ENCODE results near the gene CBR3. TPM values are rescaled to one million over a fixed set of nuclear protein-coding genes. Genes with fewer than 3 reads are reported as not detected.

CBR3 gene
- total RNA-seq, 1 experiment from 2014 or later, result not detected

GRCh38 chr21:36183144-36183795 is 48.4 kb downstream of the CBR3 start:
- no peak for DNase-seq (ENCODE audit: low spot score)

- no peak for DNase-seq (ENCODE audit: low spot score)
Measured at GRCh38 chr21:36184545-36184944, 49.7 kb downstream of the CBR3 start.

DNA sequence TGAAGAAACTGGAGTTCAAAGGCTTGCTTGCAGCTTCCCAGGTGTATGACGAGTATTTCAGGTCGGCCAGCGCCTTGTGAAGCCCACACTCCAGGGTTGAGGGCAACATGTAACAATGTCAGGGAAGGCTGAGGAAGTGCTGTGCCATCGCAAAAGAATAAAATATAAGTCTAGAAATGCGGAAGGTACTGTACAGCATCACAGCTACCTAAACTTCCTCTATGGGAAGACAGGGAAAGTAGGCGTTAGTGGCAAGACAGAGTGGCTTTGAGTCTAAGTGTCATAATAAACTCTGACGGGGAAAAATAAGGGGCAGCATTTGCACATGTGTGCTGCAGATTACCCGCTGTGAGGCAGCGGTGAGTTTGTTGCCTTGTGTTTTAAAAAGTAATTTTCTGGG is 50.6 kb downstream of the CBR3 start:
- no peak for DNase-seq (ENCODE audit: low spot score)

DNA sequence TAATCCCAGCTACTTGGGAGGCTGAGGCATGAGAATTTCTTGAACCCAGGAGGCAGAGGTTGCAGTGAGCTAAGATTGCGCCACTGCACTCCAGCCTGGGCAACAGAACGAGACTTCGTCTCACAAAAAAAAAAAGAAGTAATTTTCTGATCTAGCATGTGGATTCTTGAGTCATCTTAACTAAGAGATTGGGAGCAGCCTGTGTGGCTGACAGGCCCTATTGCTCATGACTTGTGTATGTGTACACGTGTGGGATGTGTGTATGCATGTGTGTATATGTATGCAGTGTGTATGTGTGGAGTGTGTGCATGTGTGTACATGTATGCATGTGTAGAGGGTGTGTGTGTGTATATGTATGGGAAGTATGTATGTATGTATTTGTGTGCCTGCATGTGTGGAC is 51.2 kb downstream of the CBR3 start:
- DNase-seq (ENCODE audit: low spot score), result no peak

DNA sequence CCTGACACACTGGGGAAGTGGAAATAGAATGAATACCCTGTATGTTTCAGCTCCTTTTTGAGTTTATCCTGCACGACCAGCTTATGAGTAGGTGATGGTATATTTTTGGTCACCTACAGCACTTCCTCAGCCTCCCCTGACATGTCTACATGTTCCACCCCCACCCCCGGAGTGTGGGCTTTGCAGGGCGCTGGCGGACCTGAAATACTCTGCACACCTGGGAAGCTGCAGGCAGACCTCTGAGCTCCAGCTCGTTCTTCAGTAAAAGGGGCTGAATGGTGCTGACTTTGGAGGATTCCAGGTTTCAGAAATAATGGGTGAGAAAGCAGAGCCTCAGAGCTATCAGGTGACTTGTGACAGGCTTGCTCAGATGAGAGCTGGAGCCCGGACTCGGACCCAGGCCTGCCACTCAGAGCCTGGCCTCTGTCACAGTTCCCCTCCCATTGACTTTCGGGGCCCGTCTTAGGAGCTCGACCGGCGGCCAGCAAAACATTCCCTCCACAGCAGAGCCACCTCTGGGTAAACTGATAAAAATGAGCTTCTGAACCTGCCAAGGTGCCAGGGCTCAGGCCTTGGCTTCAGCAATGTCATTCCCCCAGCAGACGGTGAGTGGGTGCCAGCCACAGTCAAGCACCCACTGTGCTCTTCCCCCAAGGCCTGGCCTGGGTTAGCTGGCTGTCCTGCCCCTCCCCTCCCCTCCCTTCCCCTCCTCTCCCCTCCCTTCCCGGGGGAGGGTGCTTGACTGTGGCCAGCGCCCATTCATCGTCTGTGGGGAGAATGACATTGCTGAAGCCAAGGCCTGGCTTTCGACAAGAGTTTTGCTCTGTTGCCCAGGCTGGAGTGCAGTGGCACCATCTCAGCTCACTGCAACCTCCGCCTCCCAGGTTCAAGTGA is 51.9 kb downstream of the CBR3 start:
- DNase-seq (ENCODE audit: low spot score), result no peak

DNA sequence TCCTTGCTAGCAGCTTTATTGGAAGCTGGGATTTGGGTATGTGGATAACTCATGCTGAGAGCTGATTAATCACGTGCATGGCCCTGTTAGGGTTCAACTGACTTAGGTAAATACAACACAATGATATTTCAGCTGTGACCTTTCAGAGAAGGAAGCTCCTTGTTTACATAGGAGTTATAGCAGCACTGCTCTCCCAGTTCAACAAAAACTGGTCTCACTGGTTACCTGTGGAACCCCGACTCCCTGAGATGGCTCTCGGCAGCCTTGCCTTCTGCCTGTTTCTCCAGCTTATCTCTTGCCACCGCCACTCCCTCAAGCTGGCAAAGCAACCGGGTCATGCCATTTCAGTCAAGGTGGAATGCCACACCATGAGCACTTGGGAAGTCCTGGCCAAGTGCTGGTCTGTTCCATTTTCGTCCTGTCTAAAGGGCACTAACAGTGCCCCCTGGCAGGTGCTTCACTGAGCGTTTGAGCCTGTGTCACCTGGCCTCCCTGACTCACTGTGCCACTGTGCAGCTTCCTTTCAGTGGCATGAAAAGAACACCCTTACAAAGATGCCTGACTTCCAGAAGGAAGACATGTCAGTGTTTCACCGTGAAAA is 53.3 kb downstream of the CBR3 start:
- DNase-seq (ENCODE audit: low spot score), result peak; percentile 77

GRCh38 chr21:36188937-36189336 is 54.1 kb downstream of the CBR3 start:
- peak; percentile 14 for DNase-seq (ENCODE audit: low spot score)

- no peak for DNase-seq (ENCODE audit: low spot score)
Measured at GRCh38 chr21:36190736-36191135, 55.9 kb downstream of the CBR3 start.

DNA sequence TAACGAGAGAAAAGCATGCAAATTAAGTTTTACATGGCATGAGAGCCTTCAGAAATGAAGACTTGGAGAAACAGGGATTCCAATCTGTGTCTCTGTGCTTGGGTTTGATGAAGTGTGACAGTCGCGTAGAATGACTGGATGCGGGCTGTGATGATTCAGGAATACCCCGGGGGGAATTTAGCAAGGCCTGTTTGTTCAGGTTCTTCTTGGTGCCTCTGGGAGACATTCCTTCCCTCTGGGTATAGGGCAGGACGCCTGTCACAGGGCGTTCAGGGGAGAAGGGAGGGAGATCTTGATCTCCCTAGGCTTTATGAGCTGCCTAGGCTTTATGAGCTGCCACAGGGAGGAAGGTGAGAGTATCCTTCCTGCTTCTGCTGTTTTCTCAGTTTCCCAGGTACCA is 58.3 kb downstream of the CBR3 start:
- DNase-seq (ENCODE audit: low spot score), result no peak

DNA sequence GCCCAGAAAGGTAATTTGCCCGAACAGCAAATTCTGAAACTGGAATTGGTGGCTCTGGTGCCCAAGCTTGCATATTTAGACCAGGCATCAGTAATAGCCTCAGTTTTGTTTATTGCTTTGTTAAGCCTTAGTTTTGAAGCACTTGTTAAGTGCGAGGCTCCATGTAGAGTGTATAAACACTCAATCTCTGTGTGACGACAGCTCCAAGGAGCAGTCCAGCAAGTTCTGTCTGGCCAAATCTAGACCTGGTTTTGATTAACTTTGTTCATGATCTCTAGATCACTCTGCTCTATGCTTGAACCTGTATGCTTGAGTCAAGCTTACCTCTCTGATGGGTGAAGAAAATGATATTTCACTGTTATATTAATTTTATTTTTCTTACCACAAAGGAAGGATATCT is 59.1 kb downstream of the CBR3 start:
- no peak for DNase-seq (ENCODE audit: low spot score)

GRCh38 chr21:36195613-36196012 is 60.7 kb downstream of the CBR3 start:
- no peak for DNase-seq (ENCODE audit: low spot score)

Other genes starting within 250 kb of the CBR3 start
- 4.4 and 7.3 TPM in 2 replicates for gene SETD4, start 74.6 kb upstream of the CBR3 start, total RNA-seq (2014; rRNA removed; shearing (Covaris generic))
- 224 and 271 TPM in 2 replicates for gene CBR1, start 65.1 kb upstream of the CBR3 start, total RNA-seq (2014; rRNA removed; shearing (Covaris generic))
- 3.5 and 4.3 TPM in 2 replicates for gene DOP1B, start 21.7 kb downstream of the CBR3 start, total RNA-seq (2014; rRNA removed; shearing (Covaris generic))
- gene MORC3, start 185.1 kb downstream of the CBR3 start, total RNA-seq (2014; rRNA removed; shearing (Covaris generic)), result 5.2 and 6.8 TPM in 2 replicates

Measured in HT-29 (cell line).